Amniotic epithelial cell (primary cell): Measurements from ENCODE around the gene GANAB.
"Not testable (repeated sequence)": the region's sequence is repeated elsewhere in the genome, so short reads cannot be mapped to it uniquely, and the experiment has no call there.

Experiments
- DNase-seq: peaks from one replicate; pipeline ENCODE4 v3.0.0-alpha.2; 2010; ENCODE audit warnings: low read depth

The GANAB gene

DNA sequence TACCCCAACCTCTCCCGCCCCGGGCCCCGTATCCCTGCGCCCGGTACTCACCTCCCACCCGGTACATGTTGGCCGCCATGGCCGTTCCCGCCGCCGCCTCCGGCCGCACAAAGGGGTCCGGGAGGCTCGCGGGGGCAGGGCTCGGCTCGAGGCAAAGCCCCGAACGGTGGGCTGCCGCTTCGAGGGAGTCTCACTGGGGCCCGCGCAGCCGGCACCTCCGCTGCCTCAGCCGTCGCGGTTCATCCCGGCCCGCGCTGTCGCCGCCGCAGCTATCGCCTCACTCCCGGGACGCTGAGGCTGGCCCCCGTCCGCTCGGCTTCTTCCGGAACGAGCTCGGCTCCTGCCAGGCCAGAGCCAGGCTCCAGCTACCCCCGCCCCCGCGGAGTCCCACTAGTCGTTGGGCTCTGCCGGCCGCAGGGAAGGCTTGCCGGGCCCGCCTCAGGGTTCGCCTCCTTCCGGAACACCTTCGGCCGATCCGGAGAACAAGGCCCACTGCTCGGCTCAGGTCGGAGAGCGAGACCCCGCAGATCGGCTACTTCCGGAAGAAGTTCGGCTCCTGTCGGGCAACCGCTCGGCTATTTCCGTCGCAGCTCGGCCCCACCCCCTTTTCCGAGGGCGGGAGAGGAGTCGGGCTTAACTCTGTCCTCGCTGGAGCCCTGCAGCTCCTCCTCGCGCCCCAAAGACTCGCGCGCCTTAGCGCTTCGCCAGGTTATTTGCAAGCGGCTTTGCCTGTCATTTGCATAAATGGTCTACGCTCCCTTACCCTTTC is 44.9 kb downstream of the GANAB start, which contains the start of gene MTA2:
Gene MTA2, minus strand, starts transcription at position 494 of the 769 bp plus-strand sequence. Its CDS starts 415 bp downstream, at position 79.
- peak; percentile 95 for DNase-seq

DNA sequence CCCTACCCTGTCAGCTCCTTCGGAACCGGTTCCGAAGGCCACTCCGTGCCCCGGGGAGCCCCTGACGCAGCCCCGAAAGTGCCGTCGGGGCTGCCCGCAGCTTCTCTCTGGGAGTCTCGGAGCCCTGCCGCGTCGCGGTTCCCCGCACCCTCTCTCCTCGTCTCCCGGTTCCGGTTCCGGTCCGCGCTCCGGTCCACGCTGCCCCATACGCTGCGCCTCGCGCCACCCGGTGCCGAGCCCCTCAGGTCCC is 45.4 kb downstream of the GANAB start:
- DNase-seq: no peak

DNA sequence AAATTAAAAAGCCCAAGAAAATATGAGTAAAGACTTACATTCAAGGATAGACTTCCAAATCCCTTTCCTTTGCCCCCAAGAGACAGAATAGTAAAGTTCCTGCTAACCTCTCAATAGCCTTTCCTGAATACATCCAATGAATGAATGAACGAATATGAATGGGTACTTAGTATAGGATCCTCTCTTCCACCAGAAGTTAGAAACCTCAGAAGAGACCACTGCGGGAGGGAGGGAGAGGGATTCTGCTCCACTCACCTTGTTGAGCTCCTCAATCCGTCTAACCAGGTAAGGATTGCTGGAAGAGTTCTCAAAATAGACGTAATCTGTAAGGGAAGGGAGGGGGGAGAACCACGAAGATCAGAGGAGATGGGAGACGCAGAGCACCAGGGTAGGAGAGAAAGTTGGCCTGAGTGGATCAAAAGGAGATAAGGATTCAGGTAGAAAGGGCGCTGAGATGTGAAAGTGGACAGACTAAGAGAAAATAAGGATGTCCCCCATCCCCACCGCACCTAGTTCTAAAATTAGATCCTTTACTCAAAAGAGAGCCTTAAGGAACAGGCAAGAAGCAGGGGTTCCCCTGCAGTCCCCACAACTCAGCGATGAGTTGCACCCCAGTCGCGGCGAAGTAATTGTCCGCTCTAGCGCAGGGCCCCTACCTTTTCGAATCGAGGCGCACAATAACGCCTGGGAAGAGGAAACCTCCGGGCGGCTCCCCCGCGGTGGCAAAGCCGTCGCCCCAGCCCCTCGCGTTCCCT is 45.9 kb downstream of the GANAB start:
- no peak for DNase-seq

DNA sequence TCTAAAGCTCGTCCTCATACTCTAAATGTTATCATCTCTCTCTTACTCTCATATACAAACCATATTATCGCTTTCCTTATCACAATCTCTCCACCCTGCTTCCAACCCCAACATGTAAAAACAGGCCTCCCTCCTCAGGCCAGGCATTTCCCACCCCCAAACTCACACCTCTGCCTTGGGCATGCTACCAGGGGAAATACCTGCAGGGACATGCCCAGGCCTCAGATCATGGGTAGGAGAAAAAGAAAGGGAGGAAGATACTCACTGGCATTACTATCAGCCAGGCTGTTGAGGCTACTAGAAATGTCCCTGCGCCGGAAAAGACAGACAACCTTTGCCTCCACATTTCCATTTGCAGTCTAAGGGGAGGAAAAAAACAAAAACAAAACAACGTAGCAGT is 46.5 kb downstream of the GANAB start:
- no peak for DNase-seq

DNA sequence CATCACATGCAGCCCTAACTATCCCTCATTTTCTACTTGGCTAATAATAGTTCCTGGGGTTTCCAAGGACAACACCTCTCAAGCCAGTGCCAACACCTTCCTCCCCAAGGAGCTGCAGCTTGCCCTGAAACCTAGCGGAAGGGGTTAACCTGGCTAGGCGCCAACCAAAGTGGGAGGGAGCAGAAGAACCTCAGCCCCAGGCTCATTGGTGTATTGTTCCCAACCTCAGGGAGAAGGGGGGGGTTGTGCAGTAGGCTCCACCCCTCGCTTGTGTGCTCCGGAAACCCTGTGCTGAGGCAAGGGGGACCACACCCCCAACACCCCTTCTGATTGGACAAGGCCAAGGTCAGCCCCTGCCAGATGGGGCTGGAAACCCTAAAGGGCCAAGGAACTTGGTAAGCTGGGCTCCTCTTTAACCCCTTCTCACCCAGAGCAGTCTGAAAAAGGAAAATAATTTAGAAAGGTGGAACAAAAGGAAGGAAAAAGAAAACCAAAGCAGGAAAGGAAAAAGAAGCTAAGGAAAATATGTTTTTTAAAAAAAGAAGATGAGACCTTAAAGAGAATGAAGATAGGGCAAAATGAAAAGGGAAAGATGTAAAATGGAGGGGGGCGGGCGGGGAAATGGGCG is 47.2 kb downstream of the GANAB start:
- DNase-seq: peak; percentile 99

DNA sequence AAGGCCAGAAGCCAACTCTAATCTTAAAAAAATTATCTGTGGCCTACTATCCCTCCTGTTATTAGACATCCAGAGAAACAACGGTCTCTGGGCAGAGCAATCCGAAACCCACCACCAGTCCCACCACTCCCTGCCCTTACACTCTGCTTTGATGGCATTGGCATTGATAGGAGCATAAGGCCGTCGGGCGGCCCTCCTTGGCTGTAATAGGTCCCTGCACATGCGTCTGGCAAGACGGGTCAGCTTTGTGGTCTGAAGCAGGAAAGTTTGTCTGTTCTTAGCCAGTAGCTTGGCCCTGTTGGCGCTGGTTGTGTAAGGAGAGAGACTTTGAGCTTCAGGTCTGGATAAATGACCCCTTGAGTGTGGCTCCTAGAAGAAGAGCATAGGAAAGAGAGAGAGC is 51.3 kb downstream of the GANAB start:
- DNase-seq: no peak

DNA sequence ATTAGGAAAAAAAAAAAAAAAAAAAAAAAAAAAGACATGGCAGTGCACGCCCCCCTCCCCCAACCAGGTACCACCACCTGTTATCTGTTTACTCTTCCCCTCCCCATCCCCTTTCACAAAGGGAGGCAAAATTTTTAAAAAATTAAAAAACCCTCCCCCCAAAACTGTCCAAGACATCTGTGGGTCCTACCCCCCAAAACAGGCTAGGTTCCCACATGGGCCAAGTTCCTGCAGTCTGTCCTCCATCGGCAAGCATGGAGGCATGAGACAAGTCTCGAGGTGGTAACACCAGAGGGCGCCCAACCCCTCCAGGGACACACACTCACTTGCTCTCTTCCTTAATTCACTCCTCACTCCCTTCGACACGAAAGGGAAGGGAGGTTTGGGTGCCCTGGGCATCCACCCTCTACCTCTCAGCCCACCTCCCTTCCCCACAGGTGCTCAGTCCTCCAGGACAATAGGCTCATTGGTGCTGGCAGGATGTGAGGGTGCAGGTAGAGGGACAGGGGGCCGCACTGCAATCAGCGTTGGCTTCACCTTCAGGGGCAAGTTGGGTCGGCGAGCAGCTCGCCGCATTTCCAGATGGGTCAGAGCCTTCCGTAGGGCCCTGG is 52.9 kb downstream of the GANAB start:
- DNase-seq: peak; percentile 76

DNA sequence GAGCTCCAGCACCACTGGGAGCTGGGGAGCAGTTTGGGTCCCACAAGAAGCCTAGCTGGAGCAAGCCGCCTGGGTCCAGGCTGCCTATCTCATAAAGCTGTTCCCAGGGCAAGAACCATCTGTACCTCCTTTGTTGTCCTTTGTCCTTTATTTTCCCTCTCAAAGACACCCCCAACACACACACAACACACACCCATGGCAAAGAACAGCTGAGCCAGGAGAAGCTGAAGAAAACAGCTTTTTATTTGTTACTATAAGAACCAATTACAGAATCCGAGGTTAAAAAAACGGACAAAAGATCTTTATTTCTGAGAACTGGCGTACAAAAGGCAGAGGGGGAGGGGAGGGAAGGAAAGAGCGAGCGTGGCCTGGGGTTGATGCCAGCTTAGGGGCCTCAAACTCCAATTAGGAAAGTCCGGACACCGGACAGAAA is 53.4 kb downstream of the GANAB start:
- DNase-seq: no peak

DNA sequence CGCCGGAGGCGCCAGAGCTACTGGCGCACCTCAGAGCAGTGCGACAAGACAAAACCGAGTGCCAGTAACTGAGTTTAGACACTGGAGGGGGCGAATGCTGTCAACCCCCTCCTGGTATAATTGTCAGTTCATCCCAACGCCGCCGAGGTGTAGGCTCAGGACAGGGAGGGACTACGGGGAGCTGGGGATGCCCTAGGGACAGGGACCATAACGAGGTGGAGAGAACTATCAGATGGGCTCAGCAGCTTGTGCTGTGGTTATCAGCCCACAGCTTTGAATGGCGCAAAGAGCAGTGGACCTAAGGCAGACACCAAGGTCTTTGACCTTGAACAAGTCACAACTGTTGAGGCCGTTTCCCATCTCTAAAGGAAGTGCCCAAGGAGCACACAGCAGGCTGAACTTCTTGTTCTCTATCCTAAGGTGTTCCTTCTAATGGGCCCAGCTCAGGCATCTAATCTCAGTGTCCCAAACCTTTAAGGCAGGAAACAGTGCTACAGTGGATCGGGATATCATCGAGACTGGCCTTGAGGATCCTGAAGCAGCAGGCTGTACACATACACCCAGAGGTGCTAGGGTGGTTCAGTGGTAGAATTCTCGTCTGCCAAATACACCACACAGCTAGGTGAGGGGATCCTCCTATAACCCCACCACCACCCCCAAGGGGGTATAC is 54.1 kb downstream of the GANAB start:
- DNase-seq: no peak

DNA sequence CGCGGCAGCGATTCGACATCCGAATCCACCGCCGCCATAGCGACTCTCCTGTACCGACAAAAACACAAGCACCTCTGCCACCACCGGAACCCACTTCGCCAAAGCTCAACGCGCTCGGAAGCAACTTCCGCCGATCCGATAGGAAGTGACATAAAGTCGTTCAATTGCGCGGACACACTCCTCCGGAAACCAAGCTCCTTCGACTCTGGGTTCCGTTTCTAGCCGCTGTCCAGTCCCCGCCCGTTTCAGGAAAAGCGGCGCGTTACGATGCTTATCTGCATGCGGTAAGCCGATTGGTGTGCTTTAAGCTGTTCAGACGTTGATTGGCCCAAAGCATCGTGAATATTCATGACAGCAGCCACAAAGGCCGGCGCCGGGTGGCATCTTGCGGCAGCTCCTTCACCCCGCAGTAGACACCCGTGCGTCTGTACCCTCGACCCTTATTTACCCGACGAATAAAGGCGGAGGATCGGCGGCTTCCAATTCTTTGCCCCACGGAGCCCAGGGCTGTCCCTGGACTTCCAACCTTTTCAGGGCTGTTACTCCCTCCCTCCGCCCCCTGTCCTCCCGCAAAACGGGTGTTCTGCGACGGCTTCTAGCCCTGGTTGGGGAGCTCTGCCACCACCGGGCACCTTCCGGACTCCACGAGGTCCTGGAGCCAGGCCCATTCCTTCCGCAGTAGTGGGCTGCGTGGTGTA is 54.8 kb downstream of the GANAB start, which contains the start of gene TUT1:
Gene TUT1, minus strand, starts transcription at position 76 of the 698 bp plus-strand sequence. Its CDS starts 38 bp downstream, at position 38.
- peak; percentile 99 for DNase-seq

DNA sequence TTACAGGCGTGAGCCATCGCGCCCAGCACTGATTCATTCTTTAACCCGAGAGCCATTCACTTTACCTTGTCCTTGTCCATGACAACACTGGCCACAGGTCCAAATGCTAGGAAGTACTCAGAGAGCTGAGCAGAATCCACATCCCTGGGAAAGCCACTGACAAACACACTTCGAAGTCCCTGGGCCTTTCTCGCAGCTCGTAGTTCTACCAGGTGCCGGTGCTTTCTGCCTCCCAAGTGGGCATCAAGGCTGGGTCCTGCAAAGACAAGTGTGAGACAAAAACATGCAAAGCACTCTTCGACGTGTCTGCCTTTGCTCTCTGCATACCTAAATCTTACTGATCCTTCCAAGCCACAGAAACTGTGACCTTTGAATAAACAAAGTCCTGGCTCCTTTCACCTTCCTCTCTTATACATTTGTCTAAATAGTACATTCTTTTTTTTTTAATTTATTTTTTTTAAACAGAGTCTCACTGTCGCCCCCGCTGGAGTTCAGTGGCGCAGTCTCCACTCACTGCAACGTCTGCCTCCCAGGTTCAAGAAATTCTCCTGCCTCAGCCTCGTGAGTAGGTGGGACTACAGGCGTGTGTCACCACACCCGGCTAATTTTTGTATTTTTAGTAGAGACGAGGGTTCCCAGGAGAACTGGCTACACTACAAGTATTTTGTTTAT is 57.3 kb downstream of the GANAB start:
- DNase-seq: no peak

DNA sequence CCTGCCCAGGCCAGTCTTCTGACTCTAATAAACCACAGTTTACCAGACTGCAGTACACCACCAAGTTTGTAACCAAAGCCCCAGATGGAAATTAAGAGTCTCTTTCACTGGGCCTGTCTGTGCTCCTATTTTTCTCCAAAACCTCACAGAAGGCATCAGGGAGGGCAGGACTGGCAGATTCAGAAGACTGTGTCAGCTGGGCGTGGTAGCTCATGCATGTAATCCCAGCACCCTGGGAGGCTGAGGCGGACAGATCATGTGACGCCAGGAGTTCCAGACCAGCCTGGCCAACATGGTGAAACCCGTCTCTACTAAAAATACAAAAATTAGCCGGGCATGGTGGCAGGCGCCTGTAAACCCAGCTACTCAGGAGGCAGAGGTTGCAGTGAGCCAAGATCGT is 61.1 kb downstream of the GANAB start:
- not testable (repeated sequence) for DNase-seq

DNA sequence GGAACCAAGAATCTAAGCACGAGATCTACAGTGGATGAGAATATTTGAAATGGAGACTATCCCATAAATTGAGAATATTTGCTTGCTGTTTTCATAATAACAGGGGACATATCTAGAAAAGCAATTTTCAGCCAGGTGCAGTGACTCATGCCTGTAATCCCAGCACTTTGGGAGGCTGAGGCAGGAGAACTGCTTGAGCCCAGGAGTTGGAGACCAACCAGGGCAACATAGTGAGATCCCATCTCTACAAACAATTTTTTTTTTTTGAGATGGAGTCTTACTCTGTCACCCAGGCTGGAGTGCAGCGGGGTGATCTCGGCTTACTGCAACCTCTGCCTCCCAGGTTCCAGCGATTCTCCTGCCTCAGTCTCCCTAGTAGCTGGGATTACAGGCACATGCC is 64.7 kb downstream of the GANAB start:
- DNase-seq: not testable (repeated sequence)

DNA sequence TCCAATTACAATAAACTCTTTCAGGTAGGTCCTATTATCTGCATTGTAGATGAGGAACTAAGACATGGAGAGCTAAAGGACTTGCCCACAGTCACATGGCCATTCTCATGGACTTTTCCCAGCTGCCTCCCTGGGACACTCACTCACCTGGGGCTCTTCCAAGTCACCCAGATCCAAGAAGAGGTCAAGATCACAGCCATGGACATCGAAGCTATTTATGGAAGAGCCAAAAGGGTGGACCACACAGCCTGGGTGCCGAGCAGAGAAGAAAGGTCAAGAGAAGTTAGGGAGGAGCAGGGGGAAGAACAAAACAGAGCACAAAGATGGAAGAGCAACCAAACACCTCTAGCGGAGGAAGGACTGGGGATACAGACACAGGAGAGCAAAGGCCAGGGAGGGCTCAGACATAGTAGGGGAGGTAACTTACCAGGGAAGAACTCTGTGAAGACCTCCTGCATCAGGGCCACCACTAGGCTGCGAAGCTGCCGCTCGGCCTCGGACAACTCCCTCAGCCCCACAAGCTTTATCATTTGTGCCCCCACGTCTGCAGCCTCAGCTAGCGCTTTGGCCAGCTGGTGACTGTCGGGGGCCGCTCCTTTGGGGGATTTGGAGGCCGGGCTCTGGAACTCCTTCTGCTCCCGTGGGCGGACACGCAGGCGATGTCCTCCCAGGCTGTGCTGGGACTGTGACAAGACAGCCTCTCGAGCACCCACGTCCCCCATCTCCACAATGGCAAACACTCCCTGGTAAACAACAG is 65.3 kb downstream of the GANAB start:
- no peak for DNase-seq

DNA sequence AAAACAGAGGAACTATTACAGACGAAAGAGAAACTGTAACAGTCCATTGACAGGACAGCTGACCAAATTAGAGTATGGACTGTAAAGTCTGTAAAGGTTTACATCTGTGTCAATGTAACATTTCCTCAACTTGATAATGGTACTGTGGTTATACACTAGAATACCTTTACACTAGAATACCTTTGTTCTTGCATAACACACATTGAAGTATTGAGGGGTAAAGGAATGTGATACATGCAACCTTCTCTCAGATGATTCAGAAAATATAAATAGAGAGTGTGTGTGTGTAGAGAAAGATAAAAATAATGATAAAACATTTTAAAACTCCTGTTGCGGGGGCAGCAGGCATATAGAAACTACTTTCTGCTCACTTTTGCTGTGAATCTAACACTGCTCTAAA is 67.2 kb downstream of the GANAB start:
- DNase-seq: no peak

DNA sequence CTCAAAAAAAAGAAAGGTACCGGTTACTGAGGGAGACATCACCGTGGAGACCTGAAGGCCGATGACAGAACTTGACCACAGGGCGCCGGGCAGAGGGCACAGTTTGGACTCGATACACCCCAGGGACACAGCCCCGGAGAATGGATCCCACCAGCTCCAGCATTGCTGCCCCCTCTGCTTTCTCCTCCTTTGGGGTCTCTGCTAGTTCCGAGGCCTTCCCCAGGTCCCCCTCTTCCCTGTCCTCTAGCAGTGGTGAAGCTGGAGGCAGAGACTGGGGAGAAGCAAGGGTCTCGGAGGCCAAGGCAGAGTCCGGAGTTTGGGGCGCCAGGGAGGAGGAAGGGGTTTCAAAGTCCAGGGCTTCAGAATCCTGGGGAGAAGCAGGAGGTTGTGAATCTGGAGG is 67.9 kb downstream of the GANAB start:
- no peak for DNase-seq

DNA sequence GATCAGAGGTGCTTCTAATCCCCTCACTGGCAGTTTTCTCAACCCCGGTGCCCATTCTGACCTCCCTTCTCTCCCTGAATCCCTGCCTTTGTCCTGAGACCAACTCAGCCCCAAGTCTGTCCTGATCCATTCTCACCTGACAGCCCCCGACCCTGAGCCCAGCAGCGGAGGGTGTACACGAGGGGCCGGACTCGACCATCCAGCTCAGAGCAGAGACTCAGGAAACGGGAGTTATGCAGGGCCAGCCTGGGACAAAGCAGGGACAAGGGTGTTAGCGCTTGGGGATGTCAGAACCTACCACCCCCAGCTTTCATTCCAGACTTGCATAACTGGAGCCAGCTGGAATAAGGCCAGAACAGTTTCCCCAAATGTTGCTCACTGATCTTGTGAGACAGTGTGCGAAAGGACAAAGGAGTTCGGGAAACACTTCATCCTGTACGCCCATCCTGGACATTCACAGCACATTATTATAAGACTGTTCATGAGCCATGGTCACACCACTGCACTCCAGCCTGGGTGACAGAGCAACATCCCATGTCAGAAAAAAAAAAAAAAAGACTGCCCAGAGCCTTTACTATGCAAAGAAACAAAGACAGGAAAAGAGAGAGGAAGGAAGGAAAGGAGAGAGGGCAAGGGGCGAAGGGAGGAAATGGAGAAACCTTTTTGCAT is 69.2 kb downstream of the GANAB start:
- no peak for DNase-seq

DNA sequence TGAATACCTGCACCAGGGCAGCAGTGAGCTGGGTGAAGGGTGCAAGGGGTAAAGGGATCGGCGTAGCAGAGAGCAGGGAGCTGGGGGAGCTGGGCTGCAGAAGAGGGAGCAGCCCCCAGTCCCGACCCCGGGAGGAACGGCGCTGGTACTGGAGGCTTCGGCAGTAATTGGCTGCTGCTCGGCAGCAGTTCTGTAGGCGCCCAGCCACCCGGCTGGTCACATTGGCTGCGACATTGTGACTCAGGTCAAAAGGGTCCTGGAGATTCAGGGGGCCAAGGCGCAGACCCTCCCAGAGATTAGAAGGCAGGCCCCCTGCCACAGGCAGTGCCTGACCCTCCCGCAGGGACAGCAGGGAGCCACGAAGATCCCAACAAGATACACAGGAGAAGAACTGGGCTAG is 70.6 kb downstream of the GANAB start:
- no peak for DNase-seq

DNA sequence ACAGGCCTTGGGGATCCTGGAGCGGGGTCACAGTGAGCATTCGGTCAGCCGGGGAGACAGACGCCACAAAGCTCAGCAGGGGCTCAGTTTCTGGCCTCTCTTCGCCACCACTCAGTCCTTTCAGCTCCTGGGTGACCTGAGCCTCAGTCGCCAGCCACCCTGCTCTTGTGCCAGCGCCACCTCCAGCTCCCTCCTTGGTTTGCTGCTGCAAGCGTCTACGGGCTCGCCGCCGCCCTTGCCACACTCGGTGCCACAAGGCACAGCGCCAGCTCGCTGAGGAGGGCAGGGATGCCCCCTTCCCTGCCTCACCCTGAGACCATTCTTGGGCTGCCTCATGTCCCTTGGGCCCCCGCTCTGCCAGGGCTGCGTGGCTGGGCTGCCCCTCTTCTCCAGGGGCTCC is 71.3 kb downstream of the GANAB start:
- DNase-seq: no peak
